HUES64 (cell line): ENCODE data around the gene CUBN.

Experiments
- H3K27ac ChIP-seq: 2 replicates; pipeline ENCODE4 v1.7.0; 2013; ENCODE audit warnings: low read depth, low read length, inconsistent platforms
- H3K27me3 ChIP-seq: 2 replicates; pipeline ENCODE4 v1.6.1; 2013; ENCODE audit warnings: mild to moderate bottlenecking, low read length; ENCODE audit not compliant: insufficient read depth
- H3K36me3 ChIP-seq: 2 replicates; pipeline ENCODE4 v1.6.1; 2013; ENCODE audit warnings: mild to moderate bottlenecking, low read length; ENCODE audit not compliant: insufficient read depth
- H3K4me1 ChIP-seq: 2 replicates; pipeline ENCODE4 v1.6.1; 2013; ENCODE audit warnings: mild to moderate bottlenecking, low read length, moderate library complexity; ENCODE audit not compliant: insufficient read depth
- H3K4me3 ChIP-seq: 2 replicates; pipeline ENCODE4 v1.5.1; 2013; ENCODE audit warnings: mild to moderate bottlenecking, low read length, moderate library complexity
- H3K9ac ChIP-seq: 2 replicates; pipeline ENCODE4 v1.6.1; 2013; ENCODE audit warnings: mild to moderate bottlenecking, low read depth, low read length
- H3K9me3 ChIP-seq: 2 replicates; pipeline ENCODE4 v1.6.1; 2013; ENCODE audit warnings: low read depth, low read length; ENCODE audit not compliant: insufficient read depth
- WGBS: fragments of 150-250, 120-280 bp; methylation state at CpG from one replicate; pipeline ENCODE4 v1.1.7; 2013; ENCODE audit warnings: missing lambda C conversion rate; 5-methylcytosine and 5-hydroxymethylcytosine counted together

Gene CUBN

DNA sequence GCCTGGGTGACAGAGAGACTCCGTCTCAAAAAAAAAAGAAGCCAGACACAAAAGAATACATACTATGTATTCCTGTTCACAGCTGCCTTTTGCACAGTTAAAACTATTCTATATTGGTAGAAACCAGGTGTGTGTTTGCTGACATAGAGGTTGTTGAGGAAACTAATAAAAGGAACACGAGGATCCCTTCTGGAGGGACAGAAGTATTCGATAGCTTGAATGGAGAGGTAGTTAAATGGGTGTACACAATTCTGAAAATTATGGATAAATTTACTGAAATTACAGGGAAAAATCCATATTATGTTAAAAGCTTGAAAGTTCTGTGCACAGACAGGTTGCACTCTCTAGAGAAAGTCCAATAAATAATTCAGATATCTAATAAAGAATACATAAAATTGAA lies 71.5 kb downstream of the CUBN start:
- peaks cover 13% of the 10 kb centered on the region; the same call in 1 of the 2 replicates for H3K4me1 ChIP-seq
- H3K27ac ChIP-seq, result no peak overlapping the region
- 96% methylated on average over 3 of the region's 3 CpGs for WGBS

DNA sequence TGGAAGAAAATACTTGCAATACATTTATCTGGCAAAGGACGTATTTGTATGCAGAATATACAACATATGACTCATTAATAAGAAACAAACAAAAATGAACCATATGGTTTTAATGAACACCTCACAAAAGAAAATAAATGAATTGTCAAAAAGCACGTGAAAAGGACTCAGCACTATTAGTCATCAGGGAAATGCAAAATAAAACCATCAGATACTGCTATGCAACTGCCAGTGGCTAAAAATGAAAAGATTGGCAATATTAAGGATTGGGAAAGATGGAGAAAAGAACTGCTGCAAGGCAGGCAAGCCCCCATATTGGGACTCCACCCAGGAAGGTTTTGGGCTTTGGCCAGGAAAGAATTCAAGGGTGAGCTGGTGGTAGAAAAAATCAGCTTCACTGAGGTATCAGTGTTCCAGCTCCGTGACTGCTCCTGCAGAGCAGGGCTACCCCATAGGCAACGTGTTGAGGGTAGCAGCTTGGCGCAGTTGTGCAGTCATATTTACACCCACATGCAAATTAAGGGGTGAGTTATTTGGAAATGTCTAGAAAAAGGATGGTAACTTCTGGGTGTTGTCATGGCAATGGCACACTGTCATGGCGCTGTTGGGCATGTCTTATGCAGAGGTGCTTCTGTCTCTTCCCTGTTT lies 72.7 kb downstream of the CUBN start:
- Histone ChIP-seq H3K27me3 (no peaks in the 10 kb centered on the region), H3K36me3 (no peaks in the 10 kb centered on the region), H3K4me3 (no peak overlapping the region), H3K9ac (no peak overlapping the region), H3K9me3 (peaks cover 14% of the 10 kb centered on the region; the same call in 1 of the 2 replicates), H3K4me1 (peaks cover 1% of the 10 kb centered on the region; the same call in 1 of the 2 replicates), H3K27ac (no peak overlapping the region)
- 89% methylated on average over 6 of the region's 6 CpGs for WGBS

More for the DNA sequence above, 71.5 kb downstream of the CUBN start:
- Histone ChIP-seq H3K9ac (no peak overlapping the region), H3K9me3 (peaks cover 6% of the 10 kb centered on the region; the same call in 1 of the 2 replicates), H3K36me3 (no peaks in the 10 kb centered on the region), H3K27me3 (no peaks in the 10 kb centered on the region), H3K4me3 (no peak overlapping the region)

DNA sequence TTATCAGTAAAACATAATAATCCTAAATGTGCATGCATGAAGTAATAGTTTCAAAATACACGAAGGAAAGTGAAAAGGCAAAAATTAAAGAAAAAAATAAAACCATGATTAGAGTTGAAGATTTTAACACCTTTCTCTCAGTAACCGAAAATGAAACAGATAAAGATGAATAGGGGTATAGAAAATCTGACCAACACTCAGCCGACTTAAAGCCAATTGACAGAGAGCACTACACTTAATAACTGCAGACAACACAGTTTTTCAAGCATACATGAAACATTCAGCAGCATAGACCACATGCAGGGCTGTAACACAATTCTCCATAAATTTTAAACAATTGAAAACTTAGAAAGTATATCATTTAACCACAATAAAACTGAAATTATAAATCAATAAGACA lies 76.1 kb downstream of the CUBN start:
- Histone ChIP-seq H3K9ac (no peak overlapping the region), H3K4me1 (no peaks in the 10 kb centered on the region), H3K27me3 (no peaks in the 10 kb centered on the region), H3K4me3 (no peak overlapping the region), H3K36me3 (no peaks in the 10 kb centered on the region), H3K9me3 (peaks cover 21% of the 10 kb centered on the region; the same call in 1 of the 2 replicates), H3K27ac (no peak overlapping the region)
- 80% methylated on average over 2 of the region's 3 CpGs for WGBS

DNA sequence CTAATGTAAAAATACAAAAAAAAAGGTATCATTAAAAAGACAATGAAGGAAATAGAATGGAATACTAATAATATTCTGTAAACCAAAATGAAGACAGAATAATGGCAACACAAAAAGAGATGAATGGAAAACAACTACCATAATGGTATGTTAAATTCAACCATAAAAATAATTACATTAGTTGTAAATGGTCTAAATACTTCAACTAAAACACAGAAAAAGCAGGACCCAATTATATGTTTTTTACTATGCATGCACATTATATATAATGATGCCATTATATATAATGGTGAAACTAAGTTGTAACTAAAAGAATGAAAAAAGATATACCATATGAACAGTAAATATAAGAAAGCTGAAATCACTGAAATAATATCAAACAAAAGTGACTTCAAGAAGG lies 76.5 kb downstream of the CUBN start:
- Histone ChIP-seq H3K9me3 (peaks cover 21% of the 10 kb centered on the region; the same call in 1 of the 2 replicates), H3K9ac (no peak overlapping the region), H3K27ac (no peak overlapping the region), H3K4me1 (0 out of 2 replicates have a peak, but pooled peaks cover 3% of the 10 kb centered on the region), H3K27me3 (no peaks in the 10 kb centered on the region), H3K4me3 (no peak overlapping the region), H3K36me3 (no peaks in the 10 kb centered on the region)

DNA sequence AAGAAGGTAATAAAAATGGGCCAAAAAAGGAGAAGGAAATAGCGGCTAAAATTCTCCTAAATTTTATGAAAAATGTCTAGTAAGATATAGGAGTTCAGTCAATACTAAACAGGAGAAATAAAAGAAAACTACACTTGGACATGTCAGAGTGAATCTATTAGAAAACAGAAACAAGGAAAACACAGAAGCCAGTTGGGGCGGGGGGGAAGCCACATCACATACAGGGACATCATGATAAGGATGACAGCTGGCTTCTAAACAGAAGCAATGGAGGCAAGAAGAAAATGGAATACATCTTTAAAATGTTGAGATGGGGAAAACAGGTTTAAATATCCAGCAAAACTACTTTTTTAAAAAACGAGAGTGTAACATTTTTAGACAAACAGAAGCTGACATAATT lies 77.8 kb downstream of the CUBN start:
- Histone ChIP-seq H3K4me3 (no peak overlapping the region), H3K27ac (no peak overlapping the region), H3K9ac (no peak overlapping the region), H3K36me3 (no peaks in the 10 kb centered on the region), H3K27me3 (no peaks in the 10 kb centered on the region), H3K4me1 (peaks cover 14% of the 10 kb centered on the region; the same call in 1 of the 2 replicates), H3K9me3 (peaks cover 21% of the 10 kb centered on the region; the same call in 1 of the 2 replicates)
- 78% methylated on average over 2 of the region's 3 CpGs for WGBS

DNA sequence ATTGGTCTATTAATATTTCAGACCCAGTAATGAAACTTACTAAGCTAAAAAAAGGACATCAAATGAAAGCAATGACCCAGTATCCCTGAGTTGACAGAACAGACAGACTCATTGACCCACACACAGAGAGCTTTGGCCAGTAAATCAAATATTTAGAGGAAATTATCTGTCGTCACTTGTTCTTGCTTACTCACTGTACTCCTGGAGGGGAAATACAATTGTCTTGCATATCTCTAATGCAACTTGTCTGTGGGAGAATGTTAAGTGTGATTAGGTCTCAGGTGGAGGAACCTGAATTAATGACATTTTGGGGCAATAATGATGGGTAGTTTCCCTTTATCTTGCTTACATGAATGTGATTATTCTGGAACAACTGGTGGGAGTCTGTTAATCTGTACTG lies 80.4 kb downstream of the CUBN start:
- Histone ChIP-seq H3K27me3 (no peaks in the 10 kb centered on the region), H3K9me3 (peaks cover 21% of the 10 kb centered on the region; the same call in 1 of the 2 replicates), H3K9ac (no peak overlapping the region), H3K27ac (no peak overlapping the region), H3K4me1 (peaks cover 15% of the 10 kb centered on the region; the same call in 1 of the 2 replicates), H3K36me3 (no peaks in the 10 kb centered on the region), H3K4me3 (no peak overlapping the region)
- 91% methylated on average over 1 of the region's 1 CpG for WGBS

DNA sequence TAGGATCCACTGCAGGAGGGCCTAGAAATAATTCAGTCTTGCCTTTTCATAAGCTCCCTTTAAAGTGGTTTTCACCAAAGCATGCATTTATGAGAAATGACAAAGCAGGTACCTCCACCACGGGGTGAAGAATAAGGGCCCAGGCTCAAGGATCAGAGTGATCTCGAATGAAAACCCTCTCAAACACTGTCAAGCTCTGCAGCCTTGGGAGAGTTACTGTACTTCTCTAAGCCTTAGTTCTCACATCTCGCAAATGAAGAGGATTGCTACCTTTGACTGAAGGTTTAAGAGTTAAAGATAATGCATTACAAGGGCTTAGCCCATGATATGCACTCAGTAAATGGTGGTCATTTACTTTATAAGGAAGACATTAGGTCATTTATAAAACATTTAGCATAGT lies 81.7 kb downstream of the CUBN start:
- Histone ChIP-seq H3K27ac (no peak overlapping the region), H3K4me3 (no peak overlapping the region), H3K4me1 (peaks cover 15% of the 10 kb centered on the region; the same call in 1 of the 2 replicates), H3K9me3 (peaks cover 14% of the 10 kb centered on the region; the same call in 1 of the 2 replicates), H3K36me3 (no peaks in the 10 kb centered on the region), H3K27me3 (no peaks in the 10 kb centered on the region), H3K9ac (no peak overlapping the region)
- 62% methylated on average over 3 of the region's 3 CpGs for WGBS

DNA sequence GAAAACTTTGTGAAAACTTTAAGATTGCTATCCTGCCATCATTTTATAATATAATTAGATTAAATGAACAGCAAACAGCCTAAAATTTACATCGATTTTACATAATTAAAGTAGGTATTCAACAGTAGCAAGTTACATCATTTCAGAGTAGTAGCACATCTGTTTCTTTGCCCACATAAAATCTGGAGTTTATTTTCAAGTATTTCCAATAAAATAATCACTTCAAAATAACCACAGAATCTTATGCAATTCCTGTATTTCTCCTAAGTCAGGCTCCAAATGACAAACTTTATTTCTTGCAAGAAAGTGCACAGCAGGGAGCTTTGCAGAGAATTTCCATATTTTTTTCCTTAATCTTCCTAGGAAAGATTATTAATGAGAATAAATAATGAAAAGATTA lies 82.6 kb downstream of the CUBN start:
- Histone ChIP-seq H3K9me3 (peaks cover 8% of the 10 kb centered on the region; the same call in 1 of the 2 replicates), H3K9ac (no peak overlapping the region), H3K27ac (no peak overlapping the region), H3K4me1 (peaks cover 15% of the 10 kb centered on the region; the same call in 1 of the 2 replicates), H3K4me3 (no peak overlapping the region), H3K36me3 (no peaks in the 10 kb centered on the region), H3K27me3 (no peaks in the 10 kb centered on the region)
- WGBS, result 67% methylated on average over 1 of the region's 1 CpG

DNA sequence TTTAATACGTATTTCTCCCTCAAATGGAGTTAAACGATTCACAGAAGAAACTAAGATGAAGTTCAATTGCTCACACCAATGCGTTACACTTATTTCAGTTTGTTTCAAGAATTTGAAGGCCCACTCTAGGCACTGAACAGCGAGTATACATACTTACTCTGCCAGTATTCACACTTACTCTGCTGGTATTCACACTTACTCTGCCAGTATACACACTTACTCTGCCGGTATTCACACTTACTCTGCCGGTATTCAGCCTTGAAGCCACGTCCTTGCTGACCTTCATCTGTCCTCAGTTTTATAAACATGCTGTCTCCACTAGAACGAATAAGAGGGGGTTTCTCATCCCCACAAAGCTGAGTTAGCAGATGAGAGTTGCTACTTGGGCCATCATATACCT lies 86.0 kb downstream of the CUBN start:
- Histone ChIP-seq H3K4me3 (no peak overlapping the region), H3K4me1 (peaks cover 21% of the 10 kb centered on the region; the same call in 1 of the 2 replicates), H3K9ac (no peak overlapping the region), H3K9me3 (no peaks in the 10 kb centered on the region), H3K27me3 (no peaks in the 10 kb centered on the region), H3K36me3 (no peaks in the 10 kb centered on the region), H3K27ac (no peak overlapping the region)
- WGBS, result 92% methylated on average over 8 of the region's 8 CpGs

DNA sequence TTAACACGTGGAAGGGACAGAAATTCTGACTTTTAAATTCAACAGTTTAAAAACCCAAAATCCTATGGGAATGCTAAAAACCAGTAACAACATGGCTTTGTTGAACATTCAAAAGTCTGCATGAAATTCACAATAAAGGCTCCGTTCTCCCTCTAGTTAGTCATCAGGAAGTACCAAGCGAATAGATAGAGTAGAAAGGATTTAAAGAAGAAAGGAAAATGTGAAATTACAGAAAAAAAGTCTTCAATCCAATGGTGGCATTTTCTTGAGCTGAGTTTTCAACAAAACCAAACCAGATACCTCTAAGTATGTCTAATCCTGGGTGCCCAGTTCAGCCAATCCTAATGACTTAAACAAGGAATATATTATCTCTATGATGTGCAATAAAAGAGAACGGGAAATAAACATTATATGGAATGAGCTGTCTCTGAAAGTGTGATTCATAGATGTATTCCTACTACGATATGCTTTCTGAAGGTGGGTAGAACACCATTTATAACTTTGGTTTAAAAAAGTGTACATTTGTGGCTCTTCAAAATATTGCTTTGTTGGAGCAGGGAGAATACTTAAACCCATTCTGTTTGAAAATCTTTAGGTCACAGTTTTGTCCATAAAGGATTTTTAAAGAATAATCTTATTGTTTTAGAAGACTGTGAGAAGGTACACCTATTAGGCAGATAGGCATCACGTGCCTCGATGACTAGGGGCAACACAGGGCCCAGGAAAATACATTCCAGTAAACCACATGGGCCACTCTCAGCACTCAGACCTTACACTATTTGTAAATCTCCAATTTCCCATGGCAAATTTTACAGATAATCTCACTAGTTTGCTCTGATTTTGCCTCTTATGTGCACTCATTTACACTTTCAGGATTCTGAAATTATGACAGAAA lies 87.7 kb downstream of the CUBN start:
- 76% methylated on average over 7 of the region's 7 CpGs for WGBS
- Histone ChIP-seq H3K9ac (no peak overlapping the region), H3K4me1 (peaks cover 7% of the 10 kb centered on the region; the same call in 1 of the 2 replicates), H3K9me3 (no peaks in the 10 kb centered on the region), H3K27me3 (no peaks in the 10 kb centered on the region), H3K4me3 (no peak overlapping the region), H3K36me3 (no peaks in the 10 kb centered on the region), H3K27ac (no peak overlapping the region)

DNA sequence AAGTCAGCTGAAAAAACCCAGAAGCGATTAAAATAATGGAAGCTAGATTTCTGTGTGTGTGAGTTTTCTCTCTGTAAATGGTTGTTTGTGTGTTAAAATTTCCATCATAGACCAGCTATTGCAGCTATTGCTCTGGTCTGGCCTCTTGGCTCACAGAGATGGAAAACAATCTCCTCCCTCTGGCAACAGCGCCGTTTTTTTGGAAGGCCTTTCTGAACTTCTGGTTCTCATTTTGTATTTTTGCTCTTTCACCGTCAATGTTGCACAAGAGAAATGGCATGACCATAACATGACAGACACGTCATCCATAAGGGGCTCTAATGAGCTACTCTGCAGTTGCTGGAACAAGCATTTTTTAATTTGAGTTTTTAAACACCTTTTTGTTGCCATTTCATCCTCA lies 91.0 kb downstream of the CUBN start:
- Histone ChIP-seq H3K9me3 (no peaks in the 10 kb centered on the region), H3K9ac (no peak overlapping the region), H3K27me3 (no peaks in the 10 kb centered on the region), H3K4me1 (0 out of 2 replicates have a peak, but pooled peaks cover 6% of the 10 kb centered on the region), H3K36me3 (no peaks in the 10 kb centered on the region), H3K4me3 (no peak overlapping the region), H3K27ac (no peak overlapping the region)
- 97% methylated on average over 5 of the region's 5 CpGs for WGBS
